ENCODE measurements around the gene HIP1. TPM values are rescaled to one million over a fixed set of nuclear protein-coding genes. Genes with fewer than 3 reads are reported as not detected.
"Not testable (repeated sequence)": the region's sequence is repeated elsewhere in the genome, so short reads cannot be mapped to it uniquely, and the experiment has no call there.

Gene HIP1
- total RNA-seq, 1 donor from 2014 or later, result 15.6 TPM

GRCh38 chr7:75521727-75522126 is 217.0 kb downstream of the HIP1 start:
- intact Hi-C loops (cut with DNase I); ATAC-seq (ENCODE audit: poor library complexity); DNase-seq: not testable (repeated sequence)

GRCh38 chr7:75518842-75519241 is 219.9 kb downstream of the HIP1 start:
- not testable (repeated sequence) for ATAC-seq (ENCODE audit: poor library complexity)

GRCh38 chr7:75509033-75509432 is 229.7 kb downstream of the HIP1 start:
- ATAC-seq (ENCODE audit: poor library complexity); DNase-seq; intact Hi-C loops (cut with DNase I): not testable (repeated sequence)

More at GRCh38 chr7:75518842-75519241, 219.9 kb downstream of the HIP1 start:
- intact Hi-C loops (cut with DNase I); DNase-seq: not testable (repeated sequence)

- ATAC-seq (ENCODE audit: poor library complexity); DNase-seq; intact Hi-C loops (cut with DNase I): not testable (repeated sequence)
Measured at GRCh38 chr7:75492020-75492419, 246.7 kb downstream of the HIP1 start, which contains the start of gene SPDYE5. Gene SPDYE5, plus strand, starts transcription at chr7:75492320. Its CDS starts 1,728 bp downstream, at chr7:75494048.

- intact Hi-C loops (cut with DNase I), result not testable (repeated sequence)
- peak; percentile 100 for ATAC-seq (ENCODE audit: poor library complexity)
- DNase-seq, result peak; percentile 96
Measured at GRCh38 chr7:75485979-75486643, 252.6 kb downstream of the HIP1 start, which contains the start of gene POM121C. Gene POM121C, minus strand, starts transcription at chr7:75486299. Its CDS starts 44,803 bp downstream, at chr7:75441496.

- intact Hi-C loops (cut with DNase I), result not testable (repeated sequence)
- peak; percentile 38 for DNase-seq
Measured at GRCh38 chr7:75485355-75485978, 253.3 kb downstream of the HIP1 start.

More at GRCh38 chr7:75485355-75485978, 253.3 kb downstream of the HIP1 start:
- ATAC-seq (ENCODE audit: poor library complexity), result not testable (repeated sequence)

Other genes with a start within 250 kb of the HIP1 start
- gene SPDYE5, start 246.6 kb downstream of the HIP1 start, total RNA-seq, result not detected
- not detected for gene CCL26, start 33.3 kb upstream of the HIP1 start, total RNA-seq
- not detected for gene CCL24, start 74.9 kb upstream of the HIP1 start, total RNA-seq
- gene RHBDD2, start 140.1 kb upstream of the HIP1 start, total RNA-seq, result 16.3 TPM
- gene POR, start 176.2 kb upstream of the HIP1 start, total RNA-seq, result 54.7 TPM

Measured in Right ventricle myocardium superior (tissue), 1 donor.